Measurements from ENCODE around the gene CUL9.
A peak's percentile ranks its signal among the peaks of the same experiment; 100 is the strongest.

Gene CUL9

DNA sequence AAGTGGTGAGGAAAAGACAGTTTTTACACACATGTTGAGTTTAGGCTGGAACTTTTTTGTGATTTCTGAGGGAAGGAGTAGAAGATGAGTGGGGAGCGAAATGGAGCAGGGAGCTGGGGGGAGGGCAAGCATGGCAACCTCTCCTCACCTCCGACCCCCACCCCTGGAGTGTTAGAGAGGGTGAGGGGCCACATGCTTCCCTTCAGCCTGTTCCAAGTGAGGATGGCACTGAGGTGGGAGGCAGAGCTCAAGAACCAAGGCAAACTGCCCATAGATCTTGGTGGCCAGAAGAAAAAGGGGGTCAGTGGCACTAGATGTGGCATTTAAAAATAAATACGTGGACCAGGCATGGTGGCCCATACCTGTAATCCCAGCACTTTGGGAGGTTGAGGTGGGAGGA, 66.1 kb downstream of the CUL9 start:
- no peaks in the 10 kb centered on the region for H3K9me3 ChIP-seq (ENCODE audit: low read length)
- H3K36me3 ChIP-seq (ENCODE audit: insufficient read depth, low read length), result no peaks in the 10 kb centered on the region
- peak overlapping the region; percentile 42 for H2AFZ ChIP-seq (ENCODE audit: low read depth, low read length)
- H3K27me3 ChIP-seq (ENCODE audit: insufficient read depth, low read length), result no peaks in the 10 kb centered on the region
- peak overlapping the region; percentile 78 for H3K4me3 ChIP-seq (ENCODE audit: low read length)
- peaks cover 36% of the 10 kb centered on the region for H3K4me1 ChIP-seq (ENCODE audit: insufficient read depth, low read length)

DNA sequence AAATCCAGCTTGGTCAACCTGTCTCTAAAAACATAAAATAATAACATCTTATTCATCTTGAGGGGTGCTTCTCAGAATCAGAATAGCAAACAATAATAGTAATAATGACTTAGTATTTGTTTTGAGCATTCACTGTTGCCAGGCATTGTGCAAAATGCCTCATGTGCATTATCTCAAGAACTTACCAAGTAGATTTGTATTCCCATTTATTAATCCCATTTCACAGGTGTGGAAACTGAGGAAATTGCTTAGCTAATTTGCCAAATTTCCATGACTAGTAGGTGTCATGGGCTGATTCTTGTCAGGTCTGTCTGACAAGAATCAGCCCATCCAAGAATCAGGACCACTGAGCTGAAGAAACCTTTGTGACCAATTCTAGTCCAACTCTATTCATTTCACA, 66.8 kb downstream of the CUL9 start:
- Histone ChIP-seq H3K9me3 (ENCODE audit: low read length) (no peaks in the 10 kb centered on the region), H3K36me3 (ENCODE audit: insufficient read depth, low read length) (peaks cover under 1% of the 10 kb centered on the region), H3K27me3 (ENCODE audit: insufficient read depth, low read length) (no peaks in the 10 kb centered on the region), H3K4me1 (ENCODE audit: insufficient read depth, low read length) (peaks cover 34% of the 10 kb centered on the region), H3K4me3 (ENCODE audit: low read length) (no peak overlapping the region), H2AFZ (ENCODE audit: low read depth, low read length) (no peak overlapping the region)

DNA sequence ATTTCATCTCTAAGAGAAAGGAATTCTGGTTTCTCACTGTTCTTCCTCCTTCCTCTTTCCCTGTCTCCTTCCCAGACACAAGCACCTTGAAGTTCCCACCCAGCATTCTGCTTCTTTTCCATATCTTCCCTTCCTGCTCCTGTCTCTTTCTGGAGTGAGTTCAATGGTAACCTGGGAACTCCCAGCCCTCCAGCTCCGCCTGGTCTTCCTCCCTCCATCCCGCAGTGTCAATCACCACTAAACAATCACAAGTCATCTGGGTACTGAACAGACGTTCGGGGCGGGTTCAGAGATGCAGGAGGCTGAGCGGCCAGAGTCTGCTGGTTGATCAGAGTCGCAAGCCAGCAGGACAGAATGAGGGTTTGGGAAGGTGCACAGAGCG, 69.0 kb downstream of the CUL9 start:
- Histone ChIP-seq H3K27me3 (ENCODE audit: insufficient read depth, low read length) (no peaks in the 10 kb centered on the region), H3K9me3 (ENCODE audit: low read length) (no peaks in the 10 kb centered on the region), H3K36me3 (ENCODE audit: insufficient read depth, low read length) (peaks cover 19% of the 10 kb centered on the region), H3K4me3 (ENCODE audit: low read length) (no peak overlapping the region), H2AFZ (ENCODE audit: low read depth, low read length) (no peak overlapping the region), H3K4me1 (ENCODE audit: insufficient read depth, low read length) (peaks cover 25% of the 10 kb centered on the region)

DNA sequence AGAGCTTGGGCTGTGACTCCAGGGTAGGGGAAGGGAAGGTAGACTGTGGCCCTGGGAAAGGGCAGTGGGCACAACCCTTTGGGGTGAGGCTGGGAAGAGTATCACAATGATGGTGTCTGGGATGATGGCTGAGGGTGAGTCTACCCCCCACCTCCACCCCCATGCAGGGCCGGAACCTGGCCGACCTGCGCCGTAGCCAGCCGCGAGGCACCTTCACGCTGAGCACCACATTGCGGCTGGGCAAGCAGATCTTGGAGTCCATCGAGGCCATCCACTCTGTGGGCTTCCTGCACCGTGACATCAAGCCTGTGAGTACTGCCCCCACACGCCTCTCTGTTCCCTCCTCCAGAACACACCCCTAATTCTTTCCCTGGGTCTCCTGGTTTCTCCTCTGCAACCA, 71.4 kb downstream of the CUL9 start:
- Histone ChIP-seq H3K27me3 (ENCODE audit: insufficient read depth, low read length) (no peaks in the 10 kb centered on the region), H3K4me1 (ENCODE audit: insufficient read depth, low read length) (peaks cover 13% of the 10 kb centered on the region), H3K36me3 (ENCODE audit: insufficient read depth, low read length) (peaks cover 34% of the 10 kb centered on the region), H2AFZ (ENCODE audit: low read depth, low read length) (no peak overlapping the region), H3K9me3 (ENCODE audit: low read length) (no peaks in the 10 kb centered on the region), H3K4me3 (ENCODE audit: low read length) (no peak overlapping the region)

- Histone ChIP-seq H3K27me3 (ENCODE audit: insufficient read depth, low read length) (no peaks in the 10 kb centered on the region), H3K36me3 (ENCODE audit: insufficient read depth, low read length) (peaks cover 40% of the 10 kb centered on the region), H2AFZ (ENCODE audit: low read depth, low read length) (no peak overlapping the region), H3K4me3 (ENCODE audit: low read length) (no peak overlapping the region), H3K9me3 (ENCODE audit: low read length) (no peaks in the 10 kb centered on the region), H3K4me1 (ENCODE audit: insufficient read depth, low read length) (peaks cover 13% of the 10 kb centered on the region)
Observed at GRCh38 chr6:43254138-43254817, 72.3 kb downstream of the CUL9 start.

GRCh38 chr6:43254846-43255245, 72.8 kb downstream of the CUL9 start:
- Histone ChIP-seq H3K4me3 (ENCODE audit: low read length) (no peak overlapping the region), H3K4me1 (ENCODE audit: insufficient read depth, low read length) (peaks cover 13% of the 10 kb centered on the region), H3K27me3 (ENCODE audit: insufficient read depth, low read length) (no peaks in the 10 kb centered on the region), H3K9me3 (ENCODE audit: low read length) (no peaks in the 10 kb centered on the region), H3K36me3 (ENCODE audit: insufficient read depth, low read length) (peaks cover 41% of the 10 kb centered on the region), H2AFZ (ENCODE audit: low read depth, low read length) (no peak overlapping the region)

DNA sequence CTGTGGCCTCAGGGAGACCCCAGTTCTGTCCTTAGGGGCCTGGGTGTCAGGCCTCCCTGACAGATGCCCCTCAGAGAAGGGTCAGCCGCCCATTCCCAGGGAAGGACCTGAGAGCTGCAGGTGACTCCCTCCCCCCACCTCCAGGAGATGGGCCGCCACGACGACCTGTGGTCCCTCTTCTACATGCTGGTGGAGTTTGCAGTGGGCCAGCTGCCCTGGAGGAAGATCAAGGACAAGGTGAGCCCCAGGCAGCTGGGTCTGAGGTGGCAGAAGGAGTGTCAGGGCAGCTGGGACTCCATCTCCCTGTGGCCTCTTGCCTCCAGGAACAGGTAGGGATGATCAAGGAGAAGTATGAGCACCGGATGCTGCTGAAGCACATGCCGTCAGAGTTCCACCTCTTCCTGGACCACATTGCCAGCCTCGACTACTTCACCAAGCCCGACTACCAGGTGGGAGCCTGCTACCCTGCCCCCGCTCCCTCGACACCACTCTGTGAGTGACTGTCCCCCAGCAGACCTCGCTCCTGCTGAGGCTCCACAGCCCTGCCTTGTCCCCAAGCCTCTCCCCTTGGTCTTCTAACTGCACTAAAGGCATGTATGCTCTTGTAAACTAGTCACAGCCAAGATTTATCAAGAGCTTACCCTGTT, 73.5 kb downstream of the CUL9 start:
- H3K4me3 ChIP-seq (ENCODE audit: low read length), result no peak overlapping the region
- peaks cover 13% of the 10 kb centered on the region for H3K4me1 ChIP-seq (ENCODE audit: insufficient read depth, low read length)
- no peak overlapping the region for H2AFZ ChIP-seq (ENCODE audit: low read depth, low read length)
- no peaks in the 10 kb centered on the region for H3K27me3 ChIP-seq (ENCODE audit: insufficient read depth, low read length)
- H3K36me3 ChIP-seq (ENCODE audit: insufficient read depth, low read length), result peaks cover 41% of the 10 kb centered on the region
- no peaks in the 10 kb centered on the region for H3K9me3 ChIP-seq (ENCODE audit: low read length)

- peaks cover 41% of the 10 kb centered on the region for H3K36me3 ChIP-seq (ENCODE audit: insufficient read depth, low read length)
- no peak overlapping the region for H3K4me3 ChIP-seq (ENCODE audit: low read length)
- no peaks in the 10 kb centered on the region for H3K27me3 ChIP-seq (ENCODE audit: insufficient read depth, low read length)
- no peak overlapping the region for H2AFZ ChIP-seq (ENCODE audit: low read depth, low read length)
- H3K4me1 ChIP-seq (ENCODE audit: insufficient read depth, low read length), result peaks cover under 1% of the 10 kb centered on the region
- no peaks in the 10 kb centered on the region for H3K9me3 ChIP-seq (ENCODE audit: low read length)
Observed at GRCh38 chr6:43256670-43257366, 74.8 kb downstream of the CUL9 start.

DNA sequence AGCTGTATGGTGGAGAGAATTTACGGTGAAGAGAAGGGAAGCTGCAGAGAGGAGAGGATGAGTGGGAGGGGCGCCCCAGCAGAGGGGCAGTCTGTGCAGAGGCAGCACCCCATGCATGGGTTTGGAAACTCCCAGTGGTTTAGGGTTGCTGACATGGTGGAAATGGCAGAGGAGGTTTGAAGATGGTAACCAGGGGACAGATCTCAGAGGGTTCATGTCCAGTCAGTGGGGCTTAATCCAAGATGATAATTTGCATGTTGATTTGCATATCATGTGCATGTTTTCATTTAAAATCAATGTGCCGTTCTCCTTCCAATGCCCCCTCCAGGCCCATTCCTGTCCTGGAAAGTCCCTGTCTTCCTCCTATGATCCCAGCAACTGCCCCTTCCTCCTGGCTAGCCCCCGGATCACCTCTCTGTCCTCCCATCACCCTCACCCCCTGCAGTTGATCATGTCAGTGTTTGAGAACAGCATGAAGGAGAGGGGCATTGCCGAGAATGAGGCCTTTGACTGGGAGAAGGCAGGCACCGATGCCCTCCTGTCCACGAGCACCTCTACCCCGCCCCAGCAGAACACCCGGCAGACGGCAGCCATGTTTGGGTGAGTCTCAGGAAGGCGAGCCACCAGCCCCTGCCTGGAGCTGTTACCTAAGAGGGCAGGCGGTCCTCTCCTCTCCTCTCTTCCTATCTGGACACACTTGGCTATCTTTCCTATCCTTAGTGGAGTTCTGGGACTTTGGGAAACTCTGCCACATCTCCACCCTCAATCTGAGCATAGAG, 75.6 kb downstream of the CUL9 start:
- Histone ChIP-seq H3K36me3 (ENCODE audit: insufficient read depth, low read length) (peaks cover 41% of the 10 kb centered on the region), H2AFZ (ENCODE audit: low read depth, low read length) (no peak overlapping the region), H3K9me3 (ENCODE audit: low read length) (no peaks in the 10 kb centered on the region), H3K4me3 (ENCODE audit: low read length) (no peak overlapping the region), H3K27me3 (ENCODE audit: insufficient read depth, low read length) (no peaks in the 10 kb centered on the region), H3K4me1 (ENCODE audit: insufficient read depth, low read length) (no peaks in the 10 kb centered on the region)

DNA sequence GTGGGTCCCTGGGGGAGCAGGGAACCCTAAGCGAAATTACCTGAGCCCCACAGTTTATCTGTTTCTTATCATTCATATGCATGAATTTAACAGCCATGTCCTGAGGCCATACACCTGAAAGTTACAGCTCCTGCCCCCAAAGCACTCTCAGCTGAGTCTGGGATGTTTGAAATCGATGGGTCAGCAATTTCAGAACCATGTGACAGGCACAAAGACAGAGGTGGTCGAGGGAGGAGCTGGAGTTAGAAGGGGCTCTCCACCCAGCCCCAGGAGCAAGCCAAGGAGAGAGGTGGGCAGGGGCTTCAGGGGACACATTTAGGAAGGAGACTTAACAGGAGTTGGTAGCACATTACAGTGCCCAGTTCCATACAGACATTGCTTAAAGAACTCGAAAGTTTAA, 76.2 kb downstream of the CUL9 start:
- Histone ChIP-seq H3K4me3 (ENCODE audit: low read length) (no peak overlapping the region), H3K9me3 (ENCODE audit: low read length) (no peaks in the 10 kb centered on the region), H3K4me1 (ENCODE audit: insufficient read depth, low read length) (no peaks in the 10 kb centered on the region), H3K36me3 (ENCODE audit: insufficient read depth, low read length) (peaks cover 41% of the 10 kb centered on the region), H3K27me3 (ENCODE audit: insufficient read depth, low read length) (no peaks in the 10 kb centered on the region), H2AFZ (ENCODE audit: low read depth, low read length) (no peak overlapping the region)

DNA sequence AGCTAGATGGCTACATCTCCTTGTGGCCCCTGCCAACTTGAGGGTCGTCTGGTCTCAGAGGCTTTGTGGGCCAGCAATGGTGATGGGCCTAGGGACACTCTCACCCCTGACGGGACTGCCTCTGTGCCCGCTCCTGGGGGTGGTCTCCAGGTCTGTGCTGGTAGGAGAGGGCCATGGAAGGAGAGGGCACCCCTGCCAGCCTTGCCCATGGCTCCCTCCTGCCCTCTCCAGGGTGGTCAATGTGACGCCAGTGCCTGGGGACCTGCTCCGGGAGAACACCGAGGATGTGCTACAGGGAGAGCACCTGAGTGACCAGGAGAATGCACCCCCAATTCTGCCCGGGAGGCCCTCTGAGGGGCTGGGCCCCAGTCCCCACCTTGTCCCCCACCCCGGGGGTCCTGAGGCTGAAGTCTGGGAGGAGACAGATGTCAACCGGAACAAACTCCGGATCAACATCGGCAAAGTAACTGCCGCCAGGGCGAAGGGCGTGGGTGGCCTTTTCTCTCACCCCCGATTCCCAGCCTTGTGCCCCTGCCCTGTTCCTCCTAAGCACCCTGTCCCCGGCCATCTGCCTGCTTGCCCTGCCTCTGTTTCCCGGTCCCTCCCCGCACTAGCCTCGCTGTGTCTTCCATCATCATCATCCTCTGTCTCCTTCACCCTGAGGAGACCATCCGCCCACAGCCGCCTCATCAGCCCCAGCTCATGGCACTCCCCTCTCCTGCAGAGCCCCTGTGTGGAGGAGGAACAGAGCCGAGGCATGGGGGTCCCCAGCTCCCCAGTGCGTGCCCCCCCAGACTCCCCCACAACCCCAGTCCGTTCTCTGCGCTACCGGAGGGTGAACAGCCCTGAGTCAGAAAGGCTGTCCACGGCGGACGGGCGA, 77.1 kb downstream of the CUL9 start:
- H3K27me3 ChIP-seq (ENCODE audit: insufficient read depth, low read length), result no peaks in the 10 kb centered on the region
- H3K9me3 ChIP-seq (ENCODE audit: low read length), result no peaks in the 10 kb centered on the region
- H3K4me3 ChIP-seq (ENCODE audit: low read length), result no peak overlapping the region
- H2AFZ ChIP-seq (ENCODE audit: low read depth, low read length), result no peak overlapping the region
- H3K4me1 ChIP-seq (ENCODE audit: insufficient read depth, low read length), result no peaks in the 10 kb centered on the region
- H3K36me3 ChIP-seq (ENCODE audit: insufficient read depth, low read length), result peaks cover 38% of the 10 kb centered on the region

DNA sequence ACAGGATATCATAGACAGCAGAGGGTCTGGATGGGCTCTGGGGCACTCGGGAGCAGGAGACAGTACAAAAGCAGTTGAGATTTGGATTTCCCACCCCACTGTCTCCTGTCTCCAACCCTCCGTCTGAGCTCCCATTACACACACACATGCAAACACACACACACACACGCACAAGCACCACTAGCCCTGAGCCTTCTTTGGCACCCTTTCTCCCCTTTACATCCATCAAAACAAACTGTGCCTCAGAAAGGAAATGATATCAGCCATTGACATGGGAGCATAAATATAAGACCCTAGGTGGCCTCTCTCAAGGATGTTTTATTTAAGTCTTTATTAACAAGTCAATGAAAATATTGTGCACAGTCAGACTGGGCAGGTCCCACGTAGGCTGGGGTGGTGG, 78.8 kb downstream of the CUL9 start:
- H3K4me1 ChIP-seq (ENCODE audit: insufficient read depth, low read length), result no peaks in the 10 kb centered on the region
- no peaks in the 10 kb centered on the region for H3K27me3 ChIP-seq (ENCODE audit: insufficient read depth, low read length)
- no peaks in the 10 kb centered on the region for H3K9me3 ChIP-seq (ENCODE audit: low read length)
- H2AFZ ChIP-seq (ENCODE audit: low read depth, low read length), result no peak overlapping the region
- H3K36me3 ChIP-seq (ENCODE audit: insufficient read depth, low read length), result peaks cover 23% of the 10 kb centered on the region
- no peak overlapping the region for H3K4me3 ChIP-seq (ENCODE audit: low read length)

All from neuron (in vitro differentiated cells).